COR-L47 (cell line): ENCODE measurements around the gene CROT.

ENCODE experiments used
- DNase-seq: peaks from one replicate; lab custom pipeline; 2025; lab: John Stamatoyannopoulos, UW

Gene CROT

GRCh38 chr7:87345166-87345927 lies at the start of gene CROT:
Gene CROT, plus strand, starts transcription at chr7:87345664. Its CDS starts 3,405 bp downstream, at chr7:87349069.
- DNase-seq: peak; percentile 88

GRCh38 chr7:87300756-87301155 lies 44.7 kb upstream of the CROT start:
- DNase-seq: no peak

- DNase-seq: no peak
Measured at GRCh38 chr7:87310790-87311419, 34.6 kb upstream of the CROT start.

- peak; percentile 36 for DNase-seq
Measured at GRCh38 chr7:87312215-87312865, 33.1 kb upstream of the CROT start.

- DNase-seq: no peak
Measured at GRCh38 chr7:87316097-87316700, 29.3 kb upstream of the CROT start.

GRCh38 chr7:87316846-87317552 lies 28.5 kb upstream of the CROT start:
- no peak for DNase-seq

- DNase-seq: no peak
Measured at GRCh38 chr7:87317691-87318245, 27.7 kb upstream of the CROT start.

- DNase-seq: peak; percentile 43
Measured at GRCh38 chr7:87318741-87319140, 26.7 kb upstream of the CROT start.

GRCh38 chr7:87319154-87319581 lies 26.3 kb upstream of the CROT start:
- peak; percentile 38 for DNase-seq

- DNase-seq: no peak
Measured at GRCh38 chr7:87322912-87323311, 22.6 kb upstream of the CROT start.

GRCh38 chr7:87325576-87326370 lies 19.7 kb upstream of the CROT start:
- no peak for DNase-seq

- peak; percentile 16 for DNase-seq
Measured at GRCh38 chr7:87328281-87328680, 17.2 kb upstream of the CROT start.

GRCh38 chr7:87330316-87330715 lies 15.1 kb upstream of the CROT start:
- DNase-seq: no peak

GRCh38 chr7:87330942-87331341 lies 14.5 kb upstream of the CROT start:
- no peak for DNase-seq

GRCh38 chr7:87331687-87332252 lies 13.7 kb upstream of the CROT start:
- no peak for DNase-seq

GRCh38 chr7:87332321-87332720 lies 13.1 kb upstream of the CROT start:
- DNase-seq: no peak

- DNase-seq: no peak
Measured at GRCh38 chr7:87336136-87336535, 9.3 kb upstream of the CROT start.

- DNase-seq: peak; percentile 76
Measured at GRCh38 chr7:87337331-87337730, 8.1 kb upstream of the CROT start.

- no peak for DNase-seq
Measured at GRCh38 chr7:87339373-87339897, 6.0 kb upstream of the CROT start.

- DNase-seq: no peak
Measured at GRCh38 chr7:87341441-87341840, 4.0 kb upstream of the CROT start.
